Right atrium auricular region (tissue), 2 donors: ENCODE data around the gene TOE1. TPM values are rescaled to one million over a fixed set of nuclear protein-coding genes. Genes with fewer than 3 reads are reported as not detected.
"Not testable (repeated sequence)": the region's sequence is repeated elsewhere in the genome, so short reads cannot be mapped to it uniquely, and the experiment has no call there.

Source experiments
- DNase-seq: peaks from one replicate; pipeline ENCODE4 v3.0.0-alpha.2; 2019; ENCODE audit warnings: low spot score
- H3K27ac ChIP-seq, 2 donors: fragments of 200-600 bp; sonication (generic); 1 replicate in 1 of 2; 2 replicates in 1 of 2; pipeline ENCODE4 v1.5.1; 2016 to 2019
- H3K27me3 ChIP-seq, 2 donors: fragments of 200-600 bp; sonication (generic); one replicate each; pipeline versions ENCODE4 v1.5.1 to v1.6.0; 2017 to 2019
- H3K36me3 ChIP-seq: fragments of 200-600 bp; sonication (generic); one replicate; pipeline ENCODE4 v1.5.1; 2016
- H3K4me1 ChIP-seq, 2 donors: fragments of 200-600 bp; sonication (generic); one replicate each; pipeline versions ENCODE4 v1.5.1 to v1.6.0; 2017 to 2019
- H3K4me3 ChIP-seq, 2 donors: fragments of 200-600 bp; sonication (generic); 1 replicate in 1 of 2; 2 replicates in 1 of 2; pipeline ENCODE4 v1.5.1; 2017 to 2019; ENCODE audit warnings: mild to moderate bottlenecking in 1 of 2, moderate library complexity in 1 of 2
- H3K9me3 ChIP-seq, 2 donors: fragments of 200-600 bp; sonication (generic); one replicate each; pipeline ENCODE4 v1.5.1; 2019
- CTCF ChIP-seq, 2 donors: fragments of 200-600 bp; sonication (generic); IDR thresholded peaks; one replicate each; pipeline ENCODE4 v1.5.1; 2019; ENCODE audit warnings: antibody characterized with exemption in 2 of 2
- total RNA-seq, 2 donors: library from RNA; depleted of rRNA; stranded (reverse); fragments of >200 nt; gene quantifications; one replicate each; pipeline ENCODE4 v1.1.0, GENCODE V29; 2016

Gene TOE1
- total RNA-seq, result 1 to 10 TPM; 5.4 to 6.8 TPM

DNA sequence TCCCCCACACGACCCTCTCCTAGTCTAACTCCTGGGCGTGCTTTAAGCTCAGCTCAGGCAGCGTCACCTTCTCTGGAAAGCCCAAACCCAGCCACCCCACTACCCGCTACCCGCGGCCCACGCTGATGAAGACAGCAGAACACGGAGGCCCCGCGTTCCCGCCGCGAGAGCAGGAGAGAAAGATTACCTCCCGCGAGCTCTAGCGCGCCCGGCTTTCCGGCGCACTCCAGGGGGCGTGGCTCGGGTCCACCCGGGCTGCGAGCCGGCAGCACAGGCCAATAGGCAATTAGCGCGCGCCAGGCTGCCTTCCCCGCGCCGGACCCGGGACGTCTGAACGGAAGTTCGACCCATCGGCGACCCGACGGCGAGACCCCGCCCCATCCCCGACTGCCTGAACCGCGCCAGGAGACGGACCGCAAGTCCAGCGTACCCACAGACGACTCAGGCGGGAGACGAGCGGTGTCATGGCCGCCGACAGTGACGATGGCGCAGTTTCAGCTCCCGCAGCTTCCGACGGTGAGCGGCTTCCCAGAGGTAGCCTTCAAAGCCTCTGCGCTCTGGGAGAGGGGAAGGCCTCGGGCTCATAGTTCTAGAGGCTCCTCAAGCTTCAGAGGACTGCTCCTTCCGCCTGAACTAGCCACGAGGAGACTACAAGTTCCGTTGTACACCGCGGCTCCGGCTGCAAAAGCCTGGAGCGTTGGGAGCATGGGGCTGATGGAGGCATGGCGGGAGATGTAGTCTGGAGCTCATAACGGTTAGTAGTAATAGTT lies at the start of gene TOE1, which contains the start of gene MUTYH:
Gene TOE1, plus strand, starts transcription at position 382 of the 770 bp plus-strand sequence. Its CDS starts 83 bp downstream, at position 465.
Gene MUTYH, minus strand, starts transcription at position 652 of the 770 bp plus-strand sequence. CDS start 5,935 bp downstream, outside the sequence.
- H3K27ac ChIP-seq, result peak within 1 kb of the TSS; percentile 89 to 97
- peaks cover 29% of the 10 kb centered on the region for H3K36me3 ChIP-seq
- peak; percentile 91 for DNase-seq
- H3K4me1 ChIP-seq, result peaks cover 0 to 16% of the 10 kb centered on the region in 2 donors
- TF ChIP-seq CTCF (IDR thresholded peaks at IDR 0.05), result peak in 1 of 2 donors; percentile 42
- H3K27me3 ChIP-seq, result no peaks in the 10 kb centered on the region
- H3K4me3 ChIP-seq, result peak within 1 kb of the TSS; percentile 59 to 82
- no peaks in the 10 kb centered on the region for H3K9me3 ChIP-seq

DNA sequence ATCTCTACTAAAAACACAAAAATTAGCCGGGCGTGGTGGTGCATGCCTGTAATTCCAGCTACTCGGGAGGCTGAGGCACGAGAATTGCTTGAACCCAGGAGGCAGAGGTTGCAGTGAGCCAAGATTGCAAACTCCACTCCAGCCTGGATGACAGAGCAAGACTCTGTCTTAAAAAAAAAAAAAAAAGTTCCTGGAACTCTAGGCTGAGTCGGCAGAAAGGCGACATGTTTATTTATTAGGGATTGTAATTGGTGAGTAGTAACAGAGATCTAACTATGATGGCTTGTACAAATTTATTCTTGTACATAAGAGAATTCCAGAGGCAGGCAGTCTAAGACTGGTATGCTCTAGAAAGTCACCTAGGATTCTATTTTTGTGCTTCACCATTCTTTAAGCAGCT lies 49.0 kb upstream of the TOE1 start:
- H3K4me3 ChIP-seq, H3K4me1 ChIP-seq, H3K27ac ChIP-seq, H3K27me3 ChIP-seq, H3K9me3 ChIP-seq, DNase-seq, H3K36me3 ChIP-seq: not testable (repeated sequence)

GRCh38 chr1:45291716-45292115 lies 48.3 kb upstream of the TOE1 start:
- no peaks in the 10 kb centered on the region for H3K27me3 ChIP-seq
- no peak for TF ChIP-seq CTCF (IDR thresholded peaks at IDR 0.05)
- no peak for DNase-seq
- H3K36me3 ChIP-seq, result no peaks in the 10 kb centered on the region
- H3K4me1 ChIP-seq, result no peaks in the 10 kb centered on the region
- no peaks in the 10 kb centered on the region for H3K9me3 ChIP-seq
- no peak overlapping the region for H3K27ac ChIP-seq
- H3K4me3 ChIP-seq, result no peak overlapping the region

GRCh38 chr1:45297666-45298356 lies 42.2 kb upstream of the TOE1 start:
- Histone ChIP-seq H3K9me3 (no peaks in the 10 kb centered on the region), H3K27ac (no peak overlapping the region), H3K27me3 (no peaks in the 10 kb centered on the region), H3K4me1 (peaks cover 0 to under 1% of the 10 kb centered on the region in 2 donors), H3K36me3 (no peaks in the 10 kb centered on the region), H3K4me3 (no peak overlapping the region)
- peak; percentile 11 for DNase-seq
- TF ChIP-seq CTCF (IDR thresholded peaks at IDR 0.05), result no peak

- H3K36me3 ChIP-seq, result no peaks in the 10 kb centered on the region
- DNase-seq, result peak; percentile 46
- no peak for TF ChIP-seq CTCF (IDR thresholded peaks at IDR 0.05)
- no peaks in the 10 kb centered on the region for H3K9me3 ChIP-seq
- H3K27me3 ChIP-seq, result no peaks in the 10 kb centered on the region
- no peak overlapping the region for H3K4me3 ChIP-seq
- H3K27ac ChIP-seq, result no peak overlapping the region
- H3K4me1 ChIP-seq, result peaks cover 0 to 6% of the 10 kb centered on the region in 2 donors
Measured at GRCh38 chr1:45299296-45299695, 40.7 kb upstream of the TOE1 start.

DNA sequence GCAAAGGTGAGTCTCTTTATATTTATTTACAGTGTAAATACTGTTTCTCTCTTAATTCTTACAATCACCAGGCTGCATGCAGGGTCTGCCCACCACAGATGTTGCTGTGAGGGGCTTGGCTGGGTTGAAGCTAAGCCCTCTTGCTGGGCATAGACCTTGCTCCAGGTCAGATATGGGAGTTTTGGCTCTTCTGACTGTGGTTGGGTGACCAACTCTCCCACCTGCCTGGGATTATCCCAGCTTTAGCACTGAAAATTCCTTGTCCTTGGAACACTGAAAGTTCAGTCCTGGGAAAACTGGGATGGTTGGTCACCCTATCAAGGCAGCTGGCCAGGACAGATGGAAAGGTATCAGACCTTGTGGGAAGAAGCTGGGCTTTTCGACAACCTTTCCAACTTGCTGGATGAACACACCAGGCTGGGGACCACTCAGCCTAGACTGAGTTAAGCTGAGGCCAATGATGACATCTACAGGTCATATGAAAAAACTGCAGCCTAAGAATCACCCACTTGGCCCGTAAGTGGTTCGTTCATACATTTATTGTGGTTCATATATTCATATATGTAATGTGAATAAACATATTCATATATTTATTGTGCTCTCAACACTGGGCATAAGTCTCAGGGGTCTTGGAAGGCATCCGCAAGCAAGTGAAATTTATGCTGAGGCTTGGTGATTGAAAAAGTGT lies 39.8 kb upstream of the TOE1 start:
- H3K4me3 ChIP-seq, result no peak overlapping the region
- DNase-seq, result peak; percentile 64
- H3K36me3 ChIP-seq, result no peaks in the 10 kb centered on the region
- H3K4me1 ChIP-seq, result peaks cover 0 to 12% of the 10 kb centered on the region in 2 donors
- no peaks in the 10 kb centered on the region for H3K27me3 ChIP-seq
- H3K27ac ChIP-seq, result no peak overlapping the region
- H3K9me3 ChIP-seq, result no peaks in the 10 kb centered on the region
- TF ChIP-seq CTCF (IDR thresholded peaks at IDR 0.05), result peak; percentile 66 to 83
